ENCODE data around the gene TM9SF3. TPM values are rescaled to one million over a fixed set of nuclear protein-coding genes. Genes with fewer than 3 reads are reported as not detected.

The TM9SF3 gene
- total and polyA plus RNA-seq, 2 experiments from 2014 or later: 47.4 to 62.8 TPM

GRCh38 chr10:96497391-96497790 lies 89.4 kb downstream of the TM9SF3 start:
- Histone ChIP-seq H3K27ac (no peak overlapping the region), H3K27me3 (no peaks in the 10 kb centered on the region), H3K4me3 (no peak overlapping the region), H3K4me1 (ENCODE audit: low read depth) (no peaks in the 10 kb centered on the region), H3K36me3 (no peaks in the 10 kb centered on the region), H3K9me3 (ENCODE audit: low read depth) (no peaks in the 10 kb centered on the region)
- no peak for DNase-seq (ENCODE audit: low read depth in 1 of 2, low spot score in 1 of 2)
- no peak for TF ChIP-seq CTCF (IDR thresholded peaks at IDR 0.05; ENCODE audit: low read depth, low read length)

GRCh38 chr10:96496281-96496925 lies 90.4 kb downstream of the TM9SF3 start:
- Histone ChIP-seq H3K36me3 (no peaks in the 10 kb centered on the region), H3K27ac (no peak overlapping the region), H3K4me3 (no peak overlapping the region), H3K9me3 (ENCODE audit: low read depth) (no peaks in the 10 kb centered on the region), H3K4me1 (ENCODE audit: low read depth) (no peaks in the 10 kb centered on the region), H3K27me3 (no peaks in the 10 kb centered on the region)
- peak; percentile 55 to 87 for DNase-seq (ENCODE audit: low read depth in 1 of 2, low spot score in 1 of 2)
- TF ChIP-seq CTCF (IDR thresholded peaks at IDR 0.05; ENCODE audit: low read depth, low read length): no peak

- no peaks in the 10 kb centered on the region for H3K36me3 ChIP-seq
- no peak for TF ChIP-seq CTCF (IDR thresholded peaks at IDR 0.05; ENCODE audit: low read depth, low read length)
- H3K9me3 ChIP-seq (ENCODE audit: low read depth): no peaks in the 10 kb centered on the region
- H3K4me3 ChIP-seq: no peak overlapping the region
- H3K27ac ChIP-seq: no peak overlapping the region
- no peak for DNase-seq (ENCODE audit: low read depth in 1 of 2, low spot score in 1 of 2)
- H3K4me1 ChIP-seq (ENCODE audit: low read depth): no peaks in the 10 kb centered on the region
- no peaks in the 10 kb centered on the region for H3K27me3 ChIP-seq
These were observed 91.3 kb downstream of the TM9SF3 start for GRCh38 chr10:96495544-96495943.

- Histone ChIP-seq H3K27ac (no peak overlapping the region), H3K36me3 (no peaks in the 10 kb centered on the region), H3K4me1 (ENCODE audit: low read depth) (no peaks in the 10 kb centered on the region), H3K4me3 (no peak overlapping the region), H3K27me3 (no peaks in the 10 kb centered on the region), H3K9me3 (ENCODE audit: low read depth) (no peaks in the 10 kb centered on the region)
- TF ChIP-seq CTCF (IDR thresholded peaks at IDR 0.05; ENCODE audit: low read depth, low read length): no peak
- no peak for DNase-seq (ENCODE audit: low read depth in 1 of 2, low spot score in 1 of 2)
These were observed 92.1 kb downstream of the TM9SF3 start for GRCh38 chr10:96494694-96495093.

- H3K9me3 ChIP-seq (ENCODE audit: low read depth): no peaks in the 10 kb centered on the region
- no peaks in the 10 kb centered on the region for H3K4me1 ChIP-seq (ENCODE audit: low read depth)
- H3K27ac ChIP-seq: no peak overlapping the region
- no peaks in the 10 kb centered on the region for H3K36me3 ChIP-seq
- no peak for TF ChIP-seq CTCF (IDR thresholded peaks at IDR 0.05; ENCODE audit: low read depth, low read length)
- no peak overlapping the region for H3K4me3 ChIP-seq
- no peak for DNase-seq (ENCODE audit: low read depth in 1 of 2, low spot score in 1 of 2)
- H3K27me3 ChIP-seq: no peaks in the 10 kb centered on the region
These were observed 92.8 kb downstream of the TM9SF3 start for GRCh38 chr10:96493871-96494525.
